Activated B cell treated with CpG ODN at 0.5 μM for 24 hours (primary cell): ENCODE results near the gene HTR4. TPM values are rescaled to one million over a fixed set of nuclear protein-coding genes. Genes with fewer than 3 reads are reported as not detected.
"Not testable (repeated sequence)": the region's sequence is repeated elsewhere in the genome, so short reads cannot be mapped to it uniquely, and the experiment has no call there.

Experiments
- ATAC-seq: fragments of 200-7000 bp; cut with Tn5 transposase; one replicate; pipeline ENCODE4 v1.10.0; 2021; ENCODE audit warnings: low read depth, mild to moderate bottlenecking, moderate library complexity
- CTCF ChIA-PET: fragments of 350-600 bp; sonication (Branson Sonifier 250); formaldehyde crosslinking; loops from one replicate; lab custom pipeline; 2021; ENCODE audit warnings: antibody characterized with exemption; lab: Charles Lee
- POLR2A ChIA-PET: fragments of 350-600 bp; sonication (Branson Sonifier 250); formaldehyde crosslinking; loops from one replicate; lab custom pipeline; 2021; ENCODE audit warnings: antibody characterized with exemption; lab: Charles Lee
- DNase-seq: peaks from one replicate; pipeline ENCODE4 v3.0.0; 2022
- H3K27ac Mint-ChIP-seq: one replicate; pipeline ENCODE4 v1.8.0; 2020; ENCODE audit warnings: mixed read lengths
- H3K27me3 Mint-ChIP-seq: one replicate; pipeline ENCODE4 v1.8.0; 2021; ENCODE audit warnings: mixed read lengths
- H3K36me3 Mint-ChIP-seq: one replicate; pipeline ENCODE4 v1.8.0; 2021; ENCODE audit warnings: low read depth, mixed read lengths
- H3K4me1 Mint-ChIP-seq: one replicate; pipeline ENCODE4 v1.8.0; 2021; ENCODE audit warnings: mixed read lengths
- H3K4me3 Mint-ChIP-seq: one replicate; pipeline ENCODE4 v1.8.0; 2020; ENCODE audit warnings: mild to moderate bottlenecking, mixed read lengths
- H3K9me3 Mint-ChIP-seq: one replicate; pipeline ENCODE4 v1.8.0; 2020; ENCODE audit warnings: mixed read lengths
- intact Hi-C: fragments of 100-400 bp; cut with micrococcal nuclease; formaldehyde crosslinking; loops from one replicate; pipeline ENCODE4 v1.15.1; 2024
- total RNA-seq: library from RNA; stranded (reverse); gene quantifications from 2 replicates; pipeline ENCODE4 v1.2.3, GENCODE V29; 2022
- TF ChIP-seq, protein P1 (sequence below): fragments of 200-600 bp; IDR thresholded peaks from one replicate; pipeline ENCODE4 v1.8.0; 2022; ENCODE audit warnings: antibody characterized with exemption, mild to moderate bottlenecking

Gene HTR4
- total RNA-seq, 1 donor from 2014 or later, result not detected

DNA sequence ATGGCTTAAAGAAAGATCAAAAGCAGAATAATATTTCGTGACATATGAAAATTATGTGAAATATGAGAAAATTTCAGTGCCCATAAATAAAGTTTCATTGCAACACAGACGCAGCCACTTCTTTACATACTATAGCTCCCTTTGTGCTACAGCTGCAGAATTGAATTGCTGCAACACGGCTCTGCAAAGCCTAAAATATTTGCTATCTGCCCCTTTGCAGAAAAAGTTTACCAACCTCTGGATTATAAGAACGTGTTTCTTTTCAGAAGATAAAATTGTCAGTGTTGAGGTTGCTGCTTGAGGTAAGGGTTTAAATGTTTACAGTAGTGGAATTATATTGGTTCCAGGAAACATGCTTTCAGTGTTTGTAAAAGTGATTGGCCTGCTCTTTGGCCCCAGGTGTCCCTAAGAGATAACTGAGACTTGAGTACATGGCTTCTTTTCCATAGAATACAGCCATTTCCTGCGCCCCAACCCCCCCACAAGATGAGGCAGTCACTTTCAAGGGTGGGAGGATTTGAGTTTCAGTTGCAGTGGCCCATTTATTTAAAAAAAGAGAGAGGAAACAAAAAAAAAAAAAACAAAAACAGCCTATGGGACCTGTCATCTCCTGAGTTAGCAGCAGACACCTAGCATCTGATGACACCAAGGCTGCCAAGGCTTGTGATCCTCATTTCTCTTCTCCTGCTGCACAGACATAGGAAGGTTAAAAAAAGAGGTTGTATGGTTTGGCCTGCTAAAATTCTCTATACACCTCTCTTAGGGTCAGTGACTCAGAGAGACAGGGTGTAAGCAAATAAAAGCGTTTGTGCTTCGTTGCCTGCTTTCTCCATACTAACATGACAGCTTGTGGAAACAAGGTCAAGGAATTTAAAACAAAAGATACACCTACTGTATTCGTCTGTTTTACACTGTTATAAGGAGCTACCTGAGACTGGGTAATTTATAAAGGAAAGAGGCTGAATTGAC, 28.0 kb upstream of the HTR4 start:
- TF ChIP-seq, protein P1, sequence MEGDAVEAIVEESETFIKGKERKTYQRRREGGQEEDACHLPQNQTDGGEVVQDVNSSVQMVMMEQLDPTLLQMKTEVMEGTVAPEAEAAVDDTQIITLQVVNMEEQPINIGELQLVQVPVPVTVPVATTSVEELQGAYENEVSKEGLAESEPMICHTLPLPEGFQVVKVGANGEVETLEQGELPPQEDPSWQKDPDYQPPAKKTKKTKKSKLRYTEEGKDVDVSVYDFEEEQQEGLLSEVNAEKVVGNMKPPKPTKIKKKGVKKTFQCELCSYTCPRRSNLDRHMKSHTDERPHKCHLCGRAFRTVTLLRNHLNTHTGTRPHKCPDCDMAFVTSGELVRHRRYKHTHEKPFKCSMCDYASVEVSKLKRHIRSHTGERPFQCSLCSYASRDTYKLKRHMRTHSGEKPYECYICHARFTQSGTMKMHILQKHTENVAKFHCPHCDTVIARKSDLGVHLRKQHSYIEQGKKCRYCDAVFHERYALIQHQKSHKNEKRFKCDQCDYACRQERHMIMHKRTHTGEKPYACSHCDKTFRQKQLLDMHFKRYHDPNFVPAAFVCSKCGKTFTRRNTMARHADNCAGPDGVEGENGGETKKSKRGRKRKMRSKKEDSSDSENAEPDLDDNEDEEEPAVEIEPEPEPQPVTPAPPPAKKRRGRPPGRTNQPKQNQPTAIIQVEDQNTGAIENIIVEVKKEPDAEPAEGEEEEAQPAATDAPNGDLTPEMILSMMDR, result no peak
- POLR2A ChIA-PET, result no interaction called here
- peaks cover 18% of the 10 kb centered on the region for H3K27me3 Mint-ChIP-seq

DNA sequence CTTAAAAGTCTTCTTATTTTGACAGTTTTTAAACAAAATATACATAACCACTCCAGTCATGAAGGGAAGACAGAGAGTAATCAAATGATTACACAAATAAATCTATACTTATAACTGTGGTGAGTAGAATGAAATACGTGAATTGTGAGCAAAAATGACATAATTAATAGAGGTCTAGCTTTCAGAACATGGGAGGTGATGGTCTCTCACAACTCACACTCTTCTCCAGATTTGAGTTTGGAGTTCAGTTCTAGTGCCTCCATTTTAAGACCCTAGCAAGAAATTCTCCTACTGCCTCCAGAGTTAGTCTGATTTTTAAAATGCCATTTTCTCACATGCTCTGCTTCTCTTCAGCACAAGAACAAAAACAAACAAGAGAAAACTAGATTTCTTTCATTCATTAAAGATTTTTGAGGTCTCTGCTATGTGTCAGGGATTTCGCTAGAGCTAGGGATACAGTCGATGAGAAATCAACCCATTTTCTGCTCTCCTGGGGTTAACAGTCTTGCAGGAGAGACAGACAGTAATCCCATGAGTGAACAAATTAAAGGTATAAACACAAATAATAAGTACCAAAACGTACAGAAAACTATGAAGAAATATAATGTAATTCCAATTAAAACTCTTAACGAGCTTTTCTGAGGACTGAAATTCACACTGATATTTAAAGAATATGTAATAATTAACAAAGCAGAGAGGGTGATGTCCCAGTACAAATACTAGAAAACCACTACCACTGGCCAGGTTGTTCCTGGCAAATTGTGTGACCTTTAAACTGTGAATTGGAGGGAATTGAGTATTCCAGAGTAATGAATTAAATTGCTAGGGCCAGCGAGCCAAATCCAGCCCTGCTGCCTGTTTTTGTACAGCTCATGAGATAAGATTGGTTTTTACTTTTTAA, 27.1 kb upstream of the HTR4 start:
- ATAC-seq (no peak), DNase-seq (no peak)
- H3K9me3 Mint-ChIP-seq, result no peaks in the 10 kb centered on the region
- no peak overlapping the region for H3K27ac Mint-ChIP-seq
- H3K36me3 Mint-ChIP-seq, result no peaks in the 10 kb centered on the region
- intact Hi-C loops, result no loop called here
- ChIA-PET POLR2A (no interaction called here), CTCF (no interaction called here)
- peaks cover 14% of the 10 kb centered on the region for H3K27me3 Mint-ChIP-seq
- no peak overlapping the region for H3K4me3 Mint-ChIP-seq
- TF ChIP-seq, protein P1, result no peak
- H3K4me1 Mint-ChIP-seq, result no peaks in the 10 kb centered on the region

More for the DNA sequence above, 28.0 kb upstream of the HTR4 start:
- ATAC-seq (no peak), DNase-seq (no peak)
- intact Hi-C loops, result no loop called here
- H3K4me1 Mint-ChIP-seq, result no peaks in the 10 kb centered on the region
- H3K4me3 Mint-ChIP-seq, result no peak overlapping the region
- H3K27ac Mint-ChIP-seq, result no peak overlapping the region
- CTCF ChIA-PET, result no interaction called here
- H3K9me3 Mint-ChIP-seq, result no peaks in the 10 kb centered on the region
- H3K36me3 Mint-ChIP-seq, result no peaks in the 10 kb centered on the region

DNA sequence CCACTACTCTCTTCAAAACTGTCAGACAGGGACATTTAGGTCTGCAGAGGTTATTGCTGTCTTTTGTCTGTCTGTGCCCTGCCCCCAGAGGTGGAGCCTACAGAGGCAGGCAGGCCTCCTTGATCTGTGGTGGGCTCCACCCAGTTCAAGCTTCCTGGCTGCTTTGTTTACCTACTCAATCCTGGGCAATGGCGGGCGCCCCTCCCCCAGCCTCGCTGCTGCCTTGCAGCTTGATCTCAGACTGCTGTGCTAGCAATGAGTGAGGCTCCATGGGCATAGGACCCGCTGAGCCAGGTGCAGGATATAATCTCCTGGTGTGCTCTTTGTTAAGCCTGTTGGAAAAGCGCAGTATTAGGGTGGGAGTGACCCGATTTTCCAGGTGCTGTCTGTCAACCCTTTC, 19.4 kb upstream of the HTR4 start:
- DNase-seq, H3K27ac Mint-ChIP-seq: not testable (repeated sequence)

DNA sequence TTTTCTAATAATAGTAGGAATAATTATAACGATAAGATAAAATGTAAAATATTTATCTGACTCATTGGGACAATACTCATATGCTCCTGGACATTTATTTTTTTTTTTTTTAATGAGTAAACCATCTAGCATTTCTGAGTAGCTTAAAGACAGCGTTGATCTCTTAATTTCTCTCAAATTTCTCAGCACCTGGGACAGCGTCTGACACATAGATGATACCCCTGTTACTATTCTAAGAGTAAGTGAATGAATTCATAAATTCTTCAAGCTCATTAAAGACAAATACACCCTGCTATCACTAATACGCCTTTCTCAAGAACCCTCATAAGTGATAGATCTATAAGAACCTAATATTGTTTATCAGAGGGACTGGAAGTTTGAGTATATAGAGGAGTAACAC, 12.0 kb upstream of the HTR4 start:
- POLR2A ChIA-PET, result no interaction called here
- TF ChIP-seq, protein P1, result no peak
- intact Hi-C loops, result no loop called here
- H3K4me3 Mint-ChIP-seq, result no peak overlapping the region
- no peaks in the 10 kb centered on the region for H3K36me3 Mint-ChIP-seq
- DNase-seq (no peak), ATAC-seq (no peak)
- no peaks in the 10 kb centered on the region for H3K9me3 Mint-ChIP-seq
- no peaks in the 10 kb centered on the region for H3K27me3 Mint-ChIP-seq
- H3K27ac Mint-ChIP-seq, result no peak overlapping the region
- H3K4me1 Mint-ChIP-seq, result no peaks in the 10 kb centered on the region
- CTCF ChIA-PET, result no interaction called here

More for the DNA sequence above, 19.4 kb upstream of the HTR4 start:
- H3K9me3 Mint-ChIP-seq, intact Hi-C loops, H3K4me1 Mint-ChIP-seq, H3K36me3 Mint-ChIP-seq, CTCF ChIA-PET, H3K4me3 Mint-ChIP-seq, ATAC-seq, H3K27me3 Mint-ChIP-seq, POLR2A ChIA-PET: not testable (repeated sequence)

DNA sequence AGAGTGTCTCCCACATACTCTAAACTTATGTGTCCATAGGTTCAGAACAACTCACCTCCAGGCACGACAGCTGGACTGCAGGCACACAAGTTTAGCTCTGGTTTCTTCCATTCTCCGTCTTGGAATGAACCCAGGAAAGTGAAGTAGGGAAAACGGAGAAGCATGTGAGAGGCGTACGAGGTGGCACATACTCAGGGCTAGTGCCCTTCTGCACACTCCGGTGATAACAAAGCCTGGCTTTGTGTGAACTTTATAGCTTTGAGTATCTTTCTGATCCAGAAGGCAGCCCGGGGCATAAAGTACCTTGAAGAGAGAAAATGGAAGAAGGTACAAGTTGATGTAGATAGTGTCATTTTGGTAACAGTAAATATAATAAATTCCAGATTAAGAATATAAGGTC, 11.1 kb upstream of the HTR4 start:
- H3K9me3 Mint-ChIP-seq, result no peaks in the 10 kb centered on the region
- no peaks in the 10 kb centered on the region for H3K4me1 Mint-ChIP-seq
- ATAC-seq (no peak), DNase-seq (no peak)
- CTCF ChIA-PET, result no interaction called here
- no peaks in the 10 kb centered on the region for H3K36me3 Mint-ChIP-seq
- H3K27ac Mint-ChIP-seq, result no peak overlapping the region
- peaks cover 3% of the 10 kb centered on the region for H3K27me3 Mint-ChIP-seq
- TF ChIP-seq, protein P1, result no peak
- POLR2A ChIA-PET, result no interaction called here
- no peak overlapping the region for H3K4me3 Mint-ChIP-seq
- intact Hi-C loops, result no loop called here
